GM18517 (cell line): ENCODE results near the gene FMN1.
A peak's percentile ranks its signal among the peaks of the same experiment; 100 is the strongest.

Experiments used
- ATAC-seq: cut with Tn5 transposase; IDR thresholded peaks from one replicate; pipeline ENCODE4 v1.9.1; 2021; ENCODE audit warnings: mild to moderate bottlenecking, moderate library complexity; ENCODE audit not compliant: unreplicated experiment

Gene FMN1

DNA sequence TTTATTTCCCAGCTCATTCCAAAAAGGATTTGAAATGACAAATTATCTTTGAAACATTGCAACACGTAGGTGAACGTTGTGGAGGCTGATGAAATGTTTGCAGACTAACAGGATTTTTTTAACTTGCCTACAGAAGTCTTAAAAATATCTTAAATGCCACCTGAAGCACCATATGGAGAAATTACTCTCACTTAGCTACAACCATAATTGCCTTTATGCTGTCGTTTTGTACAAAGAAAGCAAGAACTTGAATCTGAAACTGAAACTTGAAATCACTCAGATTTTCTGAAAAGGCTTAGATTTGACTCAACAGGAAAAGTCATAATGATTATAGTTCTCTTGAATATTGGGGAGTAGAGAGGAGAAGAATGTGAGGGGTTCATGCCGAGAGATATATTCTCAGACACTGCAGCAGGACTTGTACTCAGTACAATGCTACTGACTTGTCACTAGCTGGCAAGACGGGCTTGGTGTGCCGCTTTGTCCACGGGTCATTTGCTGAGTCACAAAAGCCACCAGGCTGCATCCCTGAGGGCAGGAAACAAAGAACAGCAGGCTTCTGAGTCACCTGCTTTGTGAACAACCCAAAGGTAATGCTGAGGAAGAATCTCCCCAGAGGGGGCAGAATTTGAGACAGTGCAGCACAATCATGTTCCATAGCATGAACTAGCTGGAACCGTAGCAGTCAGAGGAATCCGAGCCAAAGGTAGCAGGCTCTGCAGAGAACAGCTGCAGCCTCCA is 7.1 kb upstream of the FMN1 start:
- ATAC-seq: peak; percentile 83

DNA sequence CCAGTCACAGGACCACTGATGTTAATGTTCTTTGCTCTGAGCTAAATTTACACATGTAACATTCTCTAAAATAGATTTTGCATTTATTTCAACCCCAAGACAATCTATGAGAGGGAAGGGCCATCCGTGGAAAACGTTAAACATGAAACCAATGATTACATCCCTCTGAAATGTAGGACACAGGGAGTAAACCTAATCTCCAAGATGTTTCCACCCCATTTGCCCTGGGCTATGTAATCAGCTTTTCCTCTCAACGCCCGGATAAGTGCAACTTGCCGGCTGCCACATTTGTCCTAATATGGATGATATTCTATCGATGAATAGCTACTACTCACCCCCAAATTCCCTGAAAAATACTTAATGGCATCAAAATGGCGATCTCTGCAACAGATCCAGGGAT is 6.4 kb upstream of the FMN1 start:
- no peak for ATAC-seq

DNA sequence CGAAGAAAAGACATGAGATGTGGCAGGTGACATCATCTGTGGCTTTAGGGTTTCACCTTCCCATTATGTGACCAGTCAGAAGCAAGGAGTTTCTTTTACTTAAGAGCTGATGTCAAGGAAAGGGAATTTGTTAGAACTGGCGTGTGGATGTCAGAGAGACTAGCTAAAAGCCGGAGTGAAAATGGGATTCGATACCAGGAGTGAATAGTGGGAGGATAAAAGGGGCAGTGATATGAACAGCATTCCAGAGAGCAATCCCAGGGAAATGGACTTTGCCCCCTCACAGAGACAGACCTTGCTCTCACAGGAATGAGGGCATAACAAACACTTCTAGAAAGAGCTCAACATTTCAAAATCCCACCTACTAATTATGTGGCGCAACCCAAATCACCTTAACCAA is 5.9 kb upstream of the FMN1 start:
- ATAC-seq: no peak

DNA sequence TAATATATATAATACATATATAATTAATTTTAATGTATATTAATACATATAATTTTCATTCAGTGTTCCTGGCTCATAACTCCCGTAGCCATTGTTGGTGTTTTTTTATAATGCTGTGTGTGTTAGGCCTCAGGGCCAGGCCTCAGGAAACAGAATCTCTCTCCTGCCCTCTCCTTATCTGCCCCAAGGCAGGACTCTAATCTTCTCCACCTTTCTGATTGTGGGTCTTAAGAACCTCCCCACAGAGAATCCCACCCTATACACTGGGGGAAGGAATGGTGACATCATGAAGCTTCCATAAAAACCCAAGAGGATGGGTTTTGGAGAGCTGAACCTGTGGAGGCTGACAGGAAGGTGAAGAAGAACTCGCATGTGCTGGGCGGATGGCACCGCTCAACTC is 4.0 kb upstream of the FMN1 start:
- ATAC-seq: no peak

DNA sequence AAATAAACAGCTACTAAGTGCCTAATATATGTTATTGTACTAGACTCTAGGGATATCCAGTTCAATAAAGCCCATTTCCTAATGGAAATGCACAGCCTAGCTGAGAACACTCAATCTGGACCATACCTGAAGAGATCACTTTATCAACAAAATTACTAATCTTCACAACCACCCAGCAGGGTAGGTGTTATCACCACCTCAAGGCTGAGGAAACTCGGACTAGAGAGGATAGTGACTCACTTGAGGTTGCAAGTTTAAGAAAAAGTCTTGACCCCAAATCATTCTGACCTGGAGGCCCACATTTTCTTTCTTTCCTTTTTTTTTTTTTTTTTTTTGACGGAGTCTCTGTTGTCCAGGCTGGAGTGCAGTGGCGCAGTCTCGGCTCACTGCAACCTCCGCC is 3.1 kb upstream of the FMN1 start:
- ATAC-seq: no peak

DNA sequence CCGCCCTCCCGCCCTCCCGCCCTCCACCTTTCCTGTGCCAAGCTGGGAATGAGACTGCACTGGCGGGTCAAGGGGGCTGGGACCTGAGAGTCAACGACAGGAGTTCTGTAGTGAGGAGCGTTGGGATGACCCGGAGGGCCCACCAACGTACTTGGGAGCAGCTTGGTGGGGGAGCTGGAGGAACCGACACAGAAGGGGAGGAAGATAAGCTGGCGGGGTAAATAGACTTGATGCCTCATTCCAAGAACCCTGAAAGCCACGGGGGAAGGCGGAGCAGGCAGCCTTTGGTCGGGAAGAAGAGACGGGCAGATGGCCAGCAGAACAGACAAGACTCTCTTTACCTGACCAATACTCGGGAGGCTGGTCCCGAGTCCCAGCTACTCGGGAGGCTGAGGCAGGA is 277 bp downstream of the FMN1 start:
- ATAC-seq: no peak

DNA sequence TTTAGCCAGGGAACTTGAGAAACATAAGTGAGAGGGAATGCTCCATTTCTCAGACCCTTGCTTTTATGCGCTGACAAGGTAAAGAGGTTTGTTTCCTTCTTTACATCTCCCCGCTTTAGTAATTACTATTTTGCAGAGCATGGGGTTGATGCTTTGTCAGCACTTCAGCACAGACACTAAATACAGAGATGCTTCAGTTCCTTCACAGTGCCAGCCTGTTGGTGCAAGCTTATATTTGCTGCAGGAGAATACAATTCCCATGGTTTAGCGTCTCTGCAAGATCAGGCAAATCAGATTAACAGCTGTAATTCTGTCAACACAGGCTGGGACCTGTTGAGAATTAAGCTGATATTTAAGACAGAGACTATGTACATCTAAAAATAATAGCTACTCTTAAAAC is 2.9 kb downstream of the FMN1 start:
- no peak for ATAC-seq

DNA sequence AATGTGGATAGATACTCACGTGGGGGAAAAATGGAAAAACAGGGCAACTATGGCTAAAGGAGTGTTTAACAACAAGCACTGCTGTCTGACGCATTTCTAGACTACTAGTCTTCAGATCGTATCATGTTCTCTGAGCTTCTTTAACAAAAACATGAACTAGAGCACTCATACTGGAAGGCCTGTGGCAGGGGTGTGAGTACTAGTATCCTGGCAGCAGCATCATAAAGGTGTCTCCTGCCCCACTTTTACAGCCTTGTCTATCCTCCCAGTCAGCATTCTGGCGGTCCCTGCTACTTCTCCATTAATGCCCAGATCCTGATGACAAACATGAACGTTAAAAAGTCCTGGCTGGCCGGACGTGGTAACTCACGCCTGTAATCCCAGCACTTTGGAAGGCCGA is 4.0 kb downstream of the FMN1 start:
- ATAC-seq: no peak

DNA sequence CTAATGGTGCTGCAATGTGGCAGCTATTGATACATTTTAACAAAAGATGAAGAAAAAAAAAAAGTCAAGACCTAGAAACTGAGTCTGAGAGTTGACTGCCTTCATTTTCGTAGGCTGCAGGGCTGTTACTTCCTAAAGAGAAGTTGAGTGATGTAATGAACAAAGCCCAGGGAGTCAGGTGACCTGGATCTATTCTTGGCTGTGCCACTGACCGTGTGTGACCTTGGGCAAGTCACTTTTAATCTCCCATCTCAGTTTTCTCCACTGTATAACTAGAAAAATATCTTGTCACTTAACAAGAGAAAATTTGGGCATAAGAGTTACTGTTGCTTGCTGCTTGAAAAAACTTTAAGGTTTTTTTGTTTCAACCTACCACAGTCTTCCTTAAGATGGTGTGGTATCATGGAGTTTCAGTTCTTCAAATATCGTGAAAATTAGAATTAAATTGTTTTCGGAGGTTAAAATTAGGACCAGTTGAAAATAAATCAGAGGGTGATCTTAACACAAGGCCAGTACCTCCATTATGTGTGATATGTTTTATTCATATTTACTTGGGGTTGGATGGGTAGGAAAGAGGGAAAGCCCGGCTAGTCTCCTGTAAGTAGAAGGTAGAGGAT is 5.8 kb downstream of the FMN1 start:
- ATAC-seq: no peak

DNA sequence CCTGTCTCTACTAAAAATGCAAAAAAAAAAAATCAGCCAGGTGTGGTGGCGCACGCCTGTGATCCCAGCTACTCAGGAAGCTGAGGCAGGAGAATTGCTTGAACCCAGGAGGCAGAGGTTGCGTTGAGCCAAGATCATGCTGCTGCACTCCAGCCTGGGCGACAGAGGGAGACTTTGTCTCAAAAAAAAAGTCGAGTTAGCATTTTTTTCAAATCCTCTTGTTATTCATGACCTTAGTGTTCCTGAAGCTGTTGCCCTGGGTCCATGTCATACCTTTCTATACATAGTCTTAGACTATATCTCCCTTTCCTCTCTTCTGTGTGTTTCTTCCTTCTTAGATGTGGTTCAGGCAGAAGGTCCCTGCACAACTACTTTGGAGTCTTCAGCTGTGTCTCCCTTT is 6.4 kb downstream of the FMN1 start:
- no peak for ATAC-seq

DNA sequence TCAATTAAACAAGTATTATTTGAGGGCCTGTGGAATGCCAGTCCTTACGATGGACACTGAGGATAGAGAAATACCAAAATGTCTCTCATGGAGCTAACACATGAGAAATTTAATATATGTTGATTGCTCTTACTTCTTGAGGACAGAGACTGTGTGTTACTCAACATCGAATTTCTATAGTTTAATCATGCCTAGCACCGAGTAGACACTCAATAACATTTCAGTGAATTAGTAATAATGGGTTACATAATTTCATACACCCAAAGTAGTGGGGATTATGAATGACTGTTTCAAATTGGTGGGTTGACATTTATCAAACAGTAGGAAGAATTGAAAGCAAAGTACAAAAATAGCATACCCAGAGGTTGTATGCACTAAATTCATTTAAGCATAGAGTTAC is 11.2 kb downstream of the FMN1 start:
- ATAC-seq: no peak

DNA sequence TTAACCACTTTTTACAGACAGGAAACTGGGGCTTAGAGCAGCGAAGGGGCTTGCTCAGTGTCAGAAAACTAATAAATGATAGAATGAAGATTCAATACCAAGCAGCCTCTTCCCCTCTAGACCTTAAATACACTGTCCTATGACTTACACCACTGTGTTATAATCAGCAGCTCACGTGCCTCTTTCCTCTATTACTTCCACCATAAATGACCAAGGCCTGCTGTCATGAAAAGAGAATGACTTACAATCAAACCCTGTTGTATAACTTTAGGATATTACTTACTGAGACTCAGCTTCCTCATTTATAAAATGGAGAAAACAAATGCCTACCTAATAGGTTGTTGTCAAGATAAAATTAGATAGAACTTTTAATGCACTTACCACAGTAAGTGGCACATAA is 11.6 kb downstream of the FMN1 start:
- ATAC-seq: no peak

DNA sequence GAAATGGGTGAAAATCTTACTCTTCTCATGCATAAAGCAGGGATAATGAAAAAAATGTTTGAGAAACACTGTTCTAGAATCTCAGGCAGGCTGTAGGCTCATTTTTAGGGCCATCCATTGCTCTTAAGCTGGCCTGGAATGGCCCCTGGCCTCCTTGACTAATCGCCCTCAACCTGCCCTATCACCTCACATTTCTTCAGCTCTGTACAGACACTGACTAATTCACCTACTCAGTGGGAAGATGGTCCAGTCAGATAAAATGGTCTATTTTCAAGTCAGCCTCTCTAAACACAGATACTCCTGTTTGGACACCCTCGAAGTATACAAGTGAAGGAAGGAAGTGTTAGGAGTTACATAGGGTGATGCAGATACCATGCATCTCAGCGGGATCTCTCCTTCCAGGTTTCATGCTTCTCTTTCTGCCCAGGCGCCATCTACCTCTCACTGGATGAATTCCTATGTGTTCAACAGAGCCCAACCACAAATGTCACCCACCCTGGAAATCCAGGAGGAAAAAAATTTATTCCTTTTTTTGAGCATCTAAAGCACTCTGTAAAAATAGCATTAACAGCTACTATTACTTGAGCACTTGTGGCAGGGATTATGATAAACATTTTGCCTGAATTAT is 12.1 kb downstream of the FMN1 start:
- no peak for ATAC-seq

DNA sequence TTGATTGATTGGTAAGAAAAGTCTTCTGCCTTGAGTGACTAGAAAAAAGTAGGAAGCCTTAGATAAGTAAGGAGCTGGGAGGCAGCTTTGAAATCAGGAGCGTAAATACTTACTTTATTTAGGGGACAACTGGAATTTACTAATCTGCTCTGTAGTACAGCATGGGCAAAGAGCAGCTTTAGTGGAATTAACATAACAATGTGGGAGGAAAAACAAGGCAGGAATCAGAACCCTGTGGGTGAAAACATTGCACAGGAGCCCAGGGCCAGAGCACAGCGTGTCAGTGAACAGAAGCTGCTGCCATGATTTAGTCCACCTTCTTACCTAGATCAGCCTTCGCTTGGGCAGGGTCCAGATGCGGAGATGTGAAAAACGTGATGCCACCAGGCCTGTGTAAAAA is 14.6 kb downstream of the FMN1 start:
- ATAC-seq: no peak

DNA sequence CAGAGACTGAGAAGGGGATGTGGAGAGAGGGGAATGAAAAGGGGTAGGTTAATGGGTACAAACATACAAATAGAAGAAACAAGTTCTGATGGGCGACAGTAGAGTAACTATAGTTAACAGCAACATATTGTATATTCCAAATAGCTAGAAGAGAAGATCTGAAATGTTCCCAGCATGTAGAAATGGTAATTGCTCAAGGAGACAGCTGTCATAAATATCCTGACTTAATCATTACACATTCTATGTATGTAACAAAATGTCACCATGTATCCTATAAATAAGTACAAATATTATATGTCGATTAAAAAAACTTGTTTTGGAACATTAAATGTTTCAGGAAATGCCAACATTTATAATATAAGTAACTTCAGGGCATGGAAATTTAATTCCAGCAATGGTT is 23.3 kb downstream of the FMN1 start:
- no peak for ATAC-seq

DNA sequence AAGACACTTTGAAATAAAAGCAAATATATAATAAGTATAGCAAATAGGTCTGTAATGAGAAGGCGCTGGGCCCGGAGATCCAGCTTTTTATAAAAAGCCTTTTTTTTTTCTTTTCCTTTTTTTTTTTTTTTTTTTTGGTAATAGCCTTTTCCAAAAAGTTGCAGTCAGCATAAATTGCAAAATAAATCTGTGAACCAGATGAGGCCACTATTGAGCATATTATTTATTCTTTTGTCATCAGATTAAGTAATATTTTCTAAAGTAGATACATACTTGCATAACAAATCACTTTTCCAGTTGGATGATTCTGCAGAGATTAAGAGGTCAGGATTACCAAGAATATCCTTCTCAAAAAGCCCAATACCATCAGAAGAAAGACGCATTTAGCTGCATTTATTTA is 24.9 kb downstream of the FMN1 start:
- ATAC-seq: no peak

DNA sequence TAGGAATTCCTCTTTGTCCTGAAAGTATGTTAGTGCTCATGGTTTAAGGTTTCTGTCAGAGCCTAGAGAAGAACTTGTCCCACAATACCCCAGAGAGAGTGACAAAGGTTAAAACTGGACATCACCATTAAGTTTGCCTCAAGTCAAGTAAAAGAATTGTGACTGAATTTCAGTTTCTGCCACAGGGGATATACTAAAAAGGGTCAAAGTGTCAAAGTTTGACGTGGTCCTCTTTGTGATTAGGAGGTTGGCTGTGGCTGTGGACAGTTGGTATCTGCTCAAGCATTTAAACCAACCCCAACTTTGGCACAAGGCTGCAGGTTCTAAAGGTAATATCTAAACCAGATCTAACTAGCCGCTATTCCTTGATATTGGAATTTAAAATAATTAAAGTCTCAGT is 26.1 kb downstream of the FMN1 start:
- peak; percentile 66 for ATAC-seq

DNA sequence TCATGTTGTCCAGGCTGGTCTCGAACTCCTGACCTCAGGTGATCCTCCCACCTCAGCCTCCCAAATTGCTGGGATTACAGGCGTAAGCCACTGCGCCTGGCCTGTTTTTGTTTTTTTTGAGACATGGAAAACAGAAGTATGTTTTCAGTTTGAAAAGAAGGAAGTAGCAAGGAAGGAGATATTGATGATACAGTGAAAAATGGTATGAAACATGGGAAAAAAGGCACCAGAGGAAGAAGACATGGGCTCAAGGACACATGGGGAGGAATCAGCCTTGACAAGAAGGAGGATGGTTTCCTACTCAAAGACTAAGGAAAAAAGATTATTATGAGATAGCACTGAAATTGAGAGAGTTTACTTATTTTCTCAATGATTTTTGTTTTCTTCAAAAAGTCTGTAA is 30.7 kb downstream of the FMN1 start:
- no peak for ATAC-seq

DNA sequence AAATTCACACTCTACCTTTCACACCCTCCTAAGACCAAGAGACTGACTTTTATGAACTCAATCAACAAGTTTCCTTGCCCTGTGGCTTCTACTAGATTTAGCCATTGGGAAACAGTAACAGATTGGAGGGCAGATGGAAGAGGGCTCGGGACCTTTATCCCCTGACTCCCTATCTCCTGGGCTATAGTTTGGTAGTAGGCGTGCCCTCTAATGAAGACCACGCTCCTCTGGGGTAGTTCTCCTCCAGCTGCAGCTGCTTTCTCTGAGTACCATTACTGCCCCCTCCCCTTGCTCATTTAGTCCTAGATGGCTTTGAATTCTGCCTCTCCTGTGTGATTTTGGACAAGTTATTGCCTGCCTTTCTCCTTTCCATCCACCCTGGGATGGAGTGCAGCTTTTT is 33.3 kb downstream of the FMN1 start:
- no peak for ATAC-seq

DNA sequence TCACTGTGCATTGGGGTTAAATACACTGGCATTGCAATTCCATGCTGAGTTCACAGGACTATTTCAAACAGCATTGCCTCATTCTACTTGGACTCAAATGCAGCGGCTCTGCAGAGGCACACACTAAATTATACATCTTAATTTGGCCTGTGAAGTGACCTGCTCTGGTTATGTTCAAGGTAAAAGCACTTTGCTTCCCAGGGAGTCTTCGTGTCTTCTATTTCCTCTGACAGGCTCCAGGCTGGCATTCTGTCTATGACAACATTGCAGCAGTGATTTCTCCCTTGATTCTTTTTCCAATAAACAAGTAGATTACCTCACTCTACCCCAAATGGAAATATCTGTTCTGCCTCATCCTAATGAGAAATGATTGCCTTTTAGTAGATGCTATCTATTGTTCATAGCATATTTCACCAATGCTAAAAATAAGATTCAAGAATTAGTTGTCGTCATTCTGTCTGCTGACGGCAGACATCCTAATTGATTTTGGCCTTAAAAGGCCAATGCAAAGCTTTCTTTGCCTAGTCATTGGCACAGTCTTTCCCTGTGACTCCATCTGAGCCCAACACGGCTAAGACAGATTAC is 33.8 kb downstream of the FMN1 start:
- no peak for ATAC-seq

DNA sequence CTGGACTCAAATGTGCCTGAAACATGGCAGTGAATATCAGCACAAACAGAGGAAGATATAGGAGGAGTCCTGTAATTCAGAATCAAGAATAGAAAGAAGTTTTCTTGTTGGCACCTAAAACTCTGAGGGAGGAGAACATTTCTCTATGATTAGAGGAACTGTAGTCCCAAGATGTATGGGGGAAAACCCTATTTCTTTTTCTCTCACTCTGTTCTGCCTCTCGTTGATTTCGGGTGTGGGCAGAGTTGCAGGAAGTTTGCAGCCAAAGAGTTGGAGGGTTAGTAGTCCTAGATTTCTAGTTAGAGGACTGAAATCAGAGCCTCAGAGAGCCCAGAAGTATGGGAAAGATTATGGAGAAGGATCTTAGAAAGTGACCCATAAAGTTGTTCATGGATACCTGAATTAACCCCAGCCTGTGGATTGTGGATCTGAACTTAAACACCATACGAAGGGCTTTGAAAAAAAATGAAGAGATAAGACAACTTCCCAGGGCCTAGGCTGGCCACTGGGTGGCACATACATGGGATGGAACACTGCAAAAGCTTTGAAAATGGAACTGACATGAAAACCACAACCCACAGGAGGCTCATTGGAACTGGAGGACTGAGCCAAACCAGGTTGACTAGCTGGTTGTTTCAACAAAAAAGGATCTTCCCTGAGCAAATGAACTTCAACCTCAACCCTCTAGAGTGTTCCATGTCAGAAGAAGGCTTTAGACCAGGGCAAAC is 34.6 kb downstream of the FMN1 start:
- ATAC-seq: no peak

DNA sequence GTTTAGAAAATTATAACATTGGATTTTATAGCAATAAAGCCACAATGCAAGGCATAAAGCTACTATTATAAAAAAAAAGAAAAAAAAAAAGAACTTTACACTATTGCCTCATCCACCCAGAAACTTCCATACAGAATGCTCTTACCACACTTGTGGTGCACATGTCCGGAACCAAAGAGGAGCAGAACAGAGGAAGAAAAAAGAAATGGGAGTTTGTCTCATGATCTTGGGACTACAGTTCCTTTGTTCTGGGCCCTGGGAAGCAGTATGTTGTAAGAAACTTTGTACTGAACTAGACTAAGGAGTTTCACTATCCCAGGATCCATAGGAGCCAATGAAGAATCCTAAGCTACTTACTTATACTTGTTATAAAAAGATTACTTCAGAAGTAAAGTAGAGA is 36.1 kb downstream of the FMN1 start:
- ATAC-seq: no peak
